Neural cell (in vitro differentiated cells): Measurements from ENCODE around the gene CCDC9. TPM values are rescaled to one million over a fixed set of nuclear protein-coding genes. Genes with fewer than 3 reads are reported as not detected.

Source experiments
- H2AFZ ChIP-seq: fragments of 200-600, 300-800 bp; sonication (generic), shearing (Covaris generic); 2 replicates; pipeline ENCODE4 v1.6.0; 2014; ENCODE audit warnings: low read depth, mild to moderate bottlenecking, antibody characterized with exemption, low read length, moderate library complexity
- H3F3A ChIP-seq: fragments of 200-600 bp; shearing (Covaris generic); 2 replicates; pipeline ENCODE4 v1.6.1; 2016; ENCODE audit warnings: mild to moderate bottlenecking, moderate library complexity, mixed read lengths, antibody characterized with exemption, low read length; ENCODE audit not compliant: insufficient read depth, poor library complexity, severe bottlenecking
- H3K27ac ChIP-seq: fragments of 200-600, 300-800 bp; sonication (generic), shearing (Covaris generic); 2 replicates; pipeline ENCODE4 v1.5.1; 2014; ENCODE audit warnings: mild to moderate bottlenecking, low read length, moderate library complexity
- H3K27me3 ChIP-seq: fragments of 300-800, 200-600 bp; sonication (generic), shearing (Covaris generic); 2 replicates; pipeline ENCODE4 v1.6.0; 2014; ENCODE audit warnings: mild to moderate bottlenecking, low read depth, low read length, moderate library complexity; ENCODE audit not compliant: insufficient read depth
- H3K36me3 ChIP-seq: fragments of 300-800, 200-600 bp; sonication (generic), shearing (Covaris generic); 2 replicates; pipeline ENCODE4 v1.5.1; 2014; ENCODE audit warnings: mild to moderate bottlenecking, antibody characterized with exemption, low read length, moderate library complexity; ENCODE audit not compliant: insufficient read depth
- H3K4me2 ChIP-seq: fragments of 300-800, 200-600 bp; sonication (generic), shearing (Covaris generic); 2 replicates; pipeline ENCODE4 v1.6.0; 2014; ENCODE audit warnings: mild to moderate bottlenecking, low read length
- H3K4me3 ChIP-seq: fragments of 300-800, 200-600 bp; sonication (generic), shearing (Covaris generic); 2 replicates; pipeline ENCODE4 v1.5.1; 2014; ENCODE audit warnings: mild to moderate bottlenecking, low read length, moderate library complexity
- H3K79me2 ChIP-seq: fragments of 200-600 bp; shearing (Covaris generic); replicated peaks from 2 replicates; pipeline ENCODE4 v1.6.0; 2014; ENCODE audit warnings: mild to moderate bottlenecking, low read length, moderate library complexity; ENCODE audit not compliant: insufficient read depth
- H3K9ac ChIP-seq: fragments of 300-800, 200-600 bp; sonication (generic), shearing (Covaris generic); 2 replicates; pipeline ENCODE4 v1.6.1; 2016; ENCODE audit warnings: mild to moderate bottlenecking, low read length, mixed read lengths
- H3K9me2 ChIP-seq: fragments of 200-600 bp; shearing (Covaris generic); 2 replicates; pipeline ENCODE4 v1.6.1; 2016; ENCODE audit warnings: mild to moderate bottlenecking, low read length, mixed read lengths; ENCODE audit not compliant: insufficient read depth
- H3K9me3 ChIP-seq: fragments of 200-600, 300-800 bp; sonication (generic), shearing (Covaris generic); 2 replicates; pipeline ENCODE4 v1.6.1; 2016; ENCODE audit warnings: mild to moderate bottlenecking, mixed run types, low read length, moderate library complexity, mixed read lengths
- H4K20me1 ChIP-seq: fragments of 200-600 bp; shearing (Covaris generic); 2 replicates; pipeline ENCODE4 v1.6.1; 2016; ENCODE audit warnings: mild to moderate bottlenecking, mixed run types; ENCODE audit not compliant: insufficient read depth
- CTCF ChIP-seq: fragments of 450-650 bp; IDR thresholded peaks from 2 replicates; pipeline ENCODE4 v1.5.1; 2014; ENCODE audit warnings: antibody characterized with exemption, mild to moderate bottlenecking, moderate library complexity; ENCODE audit not compliant: poor library complexity, severe bottlenecking
- EP300 ChIP-seq: fragments of 450-650 bp; conservative IDR thresholded peaks from 2 replicates; pipeline ENCODE4 v1.6.1; 2014; ENCODE audit warnings: antibody characterized with exemption, mild to moderate bottlenecking, moderate library complexity; ENCODE audit not compliant: poor library complexity, severe bottlenecking
- EZH2 ChIP-seq: fragments of 200-600, 300-800 bp; shearing (Covaris generic), sonication (generic); IDR thresholded peaks from 2 replicates; pipeline ENCODE4 v1.6.1; 2014; ENCODE audit warnings: antibody characterized with exemption, low read length, borderline replicate concordance, mild to moderate bottlenecking; ENCODE audit not compliant: insufficient read depth, poor library complexity, severe bottlenecking
- MXI1 ChIP-seq: fragments of 450-650 bp; conservative IDR thresholded peaks from 2 replicates; pipeline ENCODE4 v1.6.1; 2014; ENCODE audit warnings: antibody characterized with exemption, mild to moderate bottlenecking; ENCODE audit not compliant: poor library complexity, severe bottlenecking
- POLR2AphosphoS5 ChIP-seq: IDR thresholded peaks from 2 replicates; pipeline ENCODE4 v1.6.1; 2012
- RAD21 ChIP-seq: fragments of 450-650 bp; conservative IDR thresholded peaks from 2 replicates; pipeline ENCODE4 v1.6.1; 2014; ENCODE audit warnings: antibody characterized with exemption, mild to moderate bottlenecking, moderate library complexity
- REST ChIP-seq: IDR thresholded peaks from 2 replicates; pipeline ENCODE4 v1.6.1; 2012; ENCODE audit warnings: borderline replicate concordance
- SMC3 ChIP-seq: fragments of 450-650 bp; conservative IDR thresholded peaks from 2 replicates; pipeline ENCODE4 v1.6.1; 2014; ENCODE audit warnings: antibody characterized with exemption, mild to moderate bottlenecking, moderate library complexity; ENCODE audit not compliant: poor library complexity
- TAF1 ChIP-seq: IDR thresholded peaks from 2 replicates; pipeline ENCODE4 v1.6.1; 2012; ENCODE audit warnings: low read depth
- polyA plus RNA-seq: library from polyadenylated mRNA; depleted of rRNA; stranded (reverse); fragments of >200 nt; gene quantifications from 2 replicates; pipeline ENCODE4 v1.2.3, GENCODE V29; 2014

CCDC9 gene
- polyA plus RNA-seq, 1 donor from 2014 or later = 2.1 TPM

GRCh38 chr19:47272448-47273312, 16.4 kb downstream of the CCDC9 start:
- H3K4me3 ChIP-seq = peak overlapping the region; percentile 72
- peak overlapping the region; percentile 85 for H3K9ac ChIP-seq
- H3K79me2 ChIP-seq = no peaks in the 10 kb centered on the region
- H3K27ac ChIP-seq = peak overlapping the region; percentile 92
- no peaks in the 10 kb centered on the region for H3K9me3 ChIP-seq
- H3K9me2 ChIP-seq = no peaks in the 10 kb centered on the region
- H3K4me2 ChIP-seq = peak overlapping the region; percentile 13
- H3F3A ChIP-seq = no peaks in the 10 kb centered on the region
- H3K27me3 ChIP-seq = no peaks in the 10 kb centered on the region
- no peaks in the 10 kb centered on the region for H4K20me1 ChIP-seq
- no peak for TF ChIP-seq POLR2AphosphoS5
- no peak for TF ChIP-seq EZH2
- TF ChIP-seq CTCF = no peak
- TF ChIP-seq REST = no peak
- no peak for TF ChIP-seq TAF1
- TF ChIP-seq SMC3 = no peak
- TF ChIP-seq EP300 = no peak
- no peak for TF ChIP-seq MXI1
- no peak for TF ChIP-seq RAD21
- H3K36me3 ChIP-seq = no peaks in the 10 kb centered on the region
- peak overlapping the region; percentile 80 for H2AFZ ChIP-seq

GRCh38 chr19:47273313-47274070, 17.2 kb downstream of the CCDC9 start:
- H3K9me2 ChIP-seq = no peaks in the 10 kb centered on the region
- no peaks in the 10 kb centered on the region for H3F3A ChIP-seq
- peak overlapping the region; percentile 72 for H3K4me3 ChIP-seq
- peak overlapping the region; percentile 84 for H3K4me2 ChIP-seq
- H3K9ac ChIP-seq = peak overlapping the region; percentile 85
- no peaks in the 10 kb centered on the region for H3K79me2 ChIP-seq
- H3K36me3 ChIP-seq = no peaks in the 10 kb centered on the region
- no peaks in the 10 kb centered on the region for H3K9me3 ChIP-seq
- H3K27me3 ChIP-seq = no peaks in the 10 kb centered on the region
- peak overlapping the region; percentile 80 for H2AFZ ChIP-seq
- H4K20me1 ChIP-seq = no peaks in the 10 kb centered on the region
- TF ChIP-seq MXI1 (peak; percentile 67), RAD21 (no peak), TAF1 (no peak), POLR2AphosphoS5 (peak; percentile 89), SMC3 (no peak), REST (peak; percentile 51), EZH2 (no peak), CTCF (no peak), EP300 (peak; percentile 48)
- peak overlapping the region; percentile 92 for H3K27ac ChIP-seq
